GM21723 (cell line): ENCODE results near the gene AGL.
"Not testable (repeated sequence)": the region's sequence is repeated elsewhere in the genome, so short reads cannot be mapped to it uniquely, and the experiment has no call there.

Source experiments
- ATAC-seq: cut with Tn5 transposase; IDR thresholded peaks from one replicate; pipeline ENCODE4 v1.9.1; 2021; ENCODE audit warnings: mild to moderate bottlenecking, moderate library complexity; ENCODE audit not compliant: unreplicated experiment

Gene AGL

GRCh38 chr1:99850459-99851291 is 514 bp downstream of the AGL start:
- peak; percentile 24 for ATAC-seq

- ATAC-seq = no peak
These were observed 1.8 kb downstream of the AGL start for GRCh38 chr1:99851850-99852454.

- ATAC-seq = no peak
These were observed 2.5 kb downstream of the AGL start for GRCh38 chr1:99852648-99853047.

- no peak for ATAC-seq
These were observed 5.8 kb downstream of the AGL start for GRCh38 chr1:99855914-99856450.

- not testable (repeated sequence) for ATAC-seq
These were observed 6.9 kb downstream of the AGL start for GRCh38 chr1:99857041-99857440.

- ATAC-seq = no peak
These were observed 8.1 kb downstream of the AGL start for GRCh38 chr1:99858286-99858685.

- no peak for ATAC-seq
These were observed 8.7 kb downstream of the AGL start for GRCh38 chr1:99858881-99859280.

GRCh38 chr1:99860703-99861102 is 10.5 kb downstream of the AGL start:
- ATAC-seq = no peak

GRCh38 chr1:99867682-99868081 is 17.5 kb downstream of the AGL start:
- ATAC-seq = no peak

- no peak for ATAC-seq
These were observed 19.1 kb downstream of the AGL start for GRCh38 chr1:99869304-99869703.

- no peak for ATAC-seq
These were observed 19.6 kb downstream of the AGL start for GRCh38 chr1:99869723-99870122.

- ATAC-seq = no peak
These were observed 21.9 kb downstream of the AGL start for GRCh38 chr1:99872063-99872462.

GRCh38 chr1:99877568-99877967 is 27.4 kb downstream of the AGL start:
- no peak for ATAC-seq

GRCh38 chr1:99886179-99886578 is 36.0 kb downstream of the AGL start:
- ATAC-seq = no peak

GRCh38 chr1:99886841-99887240 is 36.7 kb downstream of the AGL start:
- ATAC-seq = no peak

- ATAC-seq = no peak
These were observed 37.7 kb downstream of the AGL start for GRCh38 chr1:99887890-99888289.

GRCh38 chr1:99891997-99892396 is 41.8 kb downstream of the AGL start:
- no peak for ATAC-seq

- ATAC-seq = not testable (repeated sequence)
These were observed 53.1 kb downstream of the AGL start for GRCh38 chr1:99903278-99903677.

GRCh38 chr1:99906535-99906934 is 56.4 kb downstream of the AGL start:
- ATAC-seq = no peak

GRCh38 chr1:99917214-99917613 is 67.1 kb downstream of the AGL start:
- ATAC-seq = no peak

GRCh38 chr1:99919220-99919619 is 69.1 kb downstream of the AGL start:
- ATAC-seq = no peak

GRCh38 chr1:99934801-99935200 is 84.6 kb downstream of the AGL start:
- ATAC-seq = no peak
